ENCODE data around the gene ATAD2B.

GRCh38 chr2:23839919-23840578, 86.9 kb downstream of the ATAD2B start:
- TF ChIP-seq CTCF (conservative IDR thresholded peaks at IDR 0.05; ENCODE audit: low read length), result no peak
- no peak for TF ChIP-seq EZH2phosphoT487 (IDR thresholded peaks at IDR 0.05; ENCODE audit: borderline replicate concordance, low read depth, low read length)

Measured in OCI-LY7 (cell line).